ENCODE measurements around the gene GALNTL6. TPM values are rescaled to one million over a fixed set of nuclear protein-coding genes. Genes with fewer than 3 reads are reported as not detected.

The GALNTL6 gene
- total and polyA plus RNA-seq, 9 of the 15 experiments (the other 6 are each of a cell fraction or from before 2014, with no cell fraction given), result 0.18 to 0.50 (median 0.29) TPM

GRCh38 chr4:171978216-171978615 lies 165.0 kb downstream of the GALNTL6 start (continued):
- TF ChIP-seq E2F4 (CRISPR knock-in tag; IDR thresholded peaks at IDR 0.05; ENCODE audit: low read depth), result no peak

- DNase-seq (ENCODE audit: extremely low read depth in 1 of 4, low spot score in 3 of 4) (no peak), FAIRE-seq (no peak), ATAC-seq (no peak)
- no peak overlapping the region for H3K27ac ChIP-seq (ENCODE audit: extremely low read depth, low read depth, low read length)
- ChIA-PET CTCF (ENCODE audit: low intra/inter-chr PET ratio) (no interaction called here), POLR2A (no interaction called here)
- H3K9me1 ChIP-seq (ENCODE audit: control insufficient read depth, insufficient read depth, low read length), result no peaks in the 10 kb centered on the region
- H4K20me1 ChIP-seq (replicated peaks; ENCODE audit: control insufficient read depth, insufficient read depth, low read length), result no peaks in the 10 kb centered on the region
- no peaks in the 10 kb centered on the region for H3K36me3 ChIP-seq (ENCODE audit: control insufficient read depth, insufficient read depth, low read length)
- H3K27me3 ChIP-seq (ENCODE audit: control insufficient read depth in 2 of 2, insufficient read depth in 2 of 2, low read length in 2 of 2), result no peaks in the 10 kb centered on the region
- no peaks in the 10 kb centered on the region for H3K79me2 ChIP-seq (ENCODE audit: control insufficient read depth, insufficient read depth, low read length)
- no TSS peak for BruUV-seq (replicated peaks)
- no peak overlapping the region for H3K4me3 ChIP-seq
- no peak overlapping the region; the same call in 1 of the 2 replicates for H2AFZ ChIP-seq (ENCODE audit: low read depth, low read length)
- WGBS (ENCODE audit: insufficient coverage, low coverage, missing lambda C conversion rate), result 12% methylated on average over 2 of the region's 2 CpGs
- H3K4me1 ChIP-seq (replicated peaks in 1 of 2; ENCODE audit: control insufficient read depth in 2 of 2, insufficient read depth in 2 of 2, low read length in 2 of 2), result no peaks in the 10 kb centered on the region
- TF ChIP-seq RBM39 (optimal IDR thresholded peaks at IDR 0.05; ENCODE audit: low read depth, low read length) (no peak), ZSCAN32 (CRISPR knock-in tag; IDR thresholded peaks at IDR 0.05) (no peak), ELF4 (CRISPR knock-in tag; IDR thresholded peaks at IDR 0.05) (no peak), EGR1 (conservative IDR thresholded peaks at IDR 0.05) (no peak), BCOR (IDR thresholded peaks at IDR 0.05) (no peak), CHD1 (IDR thresholded peaks at IDR 0.05; ENCODE audit: low read length) (no peak)
- H3K9me3 ChIP-seq (replicated peaks; ENCODE audit: control insufficient read depth, insufficient read depth, low read depth, low read length), result no peaks in the 10 kb centered on the region
- no peak overlapping the region for H3K4me2 ChIP-seq (ENCODE audit: insufficient read depth, low read length)
- in situ Hi-C loops (cut with MboI) (no loop called here), intact Hi-C loops (cut with micrococcal nuclease) (no loop called here)
- H3K9ac ChIP-seq (ENCODE audit: insufficient read depth in 1 of 2, low read depth in 2 of 2, low read length in 2 of 2), result no peak overlapping the region
Observed at GRCh38 chr4:171979461-171979860, 166.3 kb downstream of the GALNTL6 start.

Measured in K562 (cell line).